Prostate gland (tissue), 2 donors: ENCODE results near the gene MBOAT1.

Experiments used
- POLR2AphosphoS5 ChIP-seq: sonication (generic); formaldehyde crosslinking; IDR thresholded peaks from one replicate; pipeline ENCODE4 v1.6.1; 2017; ENCODE audit warnings: antibody characterized with exemption
- TF ChIP-seq, protein P1 (sequence below), 4 experiments: fragments of 200-600 bp in 2 of 4; fragments of 450-650 bp in 2 of 4; sonication (generic) in 2 of 4; IDR thresholded peaks; 1 replicate in 3 of 4; 2 replicates in 1 of 4; pipeline ENCODE4 v1.5.1; 2016 to 2019; ENCODE audit warnings: antibody characterized with exemption in 4 of 4, mild to moderate bottlenecking in 2 of 4, moderate library complexity in 2 of 4

DNA sequence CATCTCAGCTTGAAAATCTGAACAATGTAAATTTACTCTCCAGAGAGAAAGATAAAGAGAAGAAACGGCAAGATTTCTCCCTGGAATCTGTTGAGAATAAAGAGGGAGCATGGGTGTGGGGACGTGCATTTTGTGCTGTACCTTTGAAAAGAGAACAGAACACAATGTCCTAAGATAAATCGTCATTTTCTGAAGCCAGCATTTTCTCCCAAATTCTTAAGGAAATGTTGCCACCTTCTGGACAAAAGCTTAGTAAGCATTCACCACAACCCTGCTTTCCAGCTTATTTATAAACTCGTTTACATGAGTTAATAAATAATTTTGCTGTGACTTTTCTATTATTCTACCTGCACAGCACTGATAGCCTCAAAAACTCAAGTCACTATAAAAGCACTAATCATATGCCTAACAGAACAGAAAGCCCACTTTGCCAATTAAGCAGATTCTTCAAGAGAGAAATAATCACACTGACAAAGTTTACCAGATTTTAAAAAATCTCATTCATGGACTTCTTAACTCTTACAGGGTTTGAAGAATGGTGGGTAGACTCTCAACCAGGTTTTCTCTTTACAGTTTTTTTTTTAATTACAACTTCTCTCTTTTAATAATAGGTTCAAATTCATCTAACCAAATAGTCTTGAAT lies 155.8 kb downstream of the MBOAT1 start:
- TF ChIP-seq, protein P1, sequence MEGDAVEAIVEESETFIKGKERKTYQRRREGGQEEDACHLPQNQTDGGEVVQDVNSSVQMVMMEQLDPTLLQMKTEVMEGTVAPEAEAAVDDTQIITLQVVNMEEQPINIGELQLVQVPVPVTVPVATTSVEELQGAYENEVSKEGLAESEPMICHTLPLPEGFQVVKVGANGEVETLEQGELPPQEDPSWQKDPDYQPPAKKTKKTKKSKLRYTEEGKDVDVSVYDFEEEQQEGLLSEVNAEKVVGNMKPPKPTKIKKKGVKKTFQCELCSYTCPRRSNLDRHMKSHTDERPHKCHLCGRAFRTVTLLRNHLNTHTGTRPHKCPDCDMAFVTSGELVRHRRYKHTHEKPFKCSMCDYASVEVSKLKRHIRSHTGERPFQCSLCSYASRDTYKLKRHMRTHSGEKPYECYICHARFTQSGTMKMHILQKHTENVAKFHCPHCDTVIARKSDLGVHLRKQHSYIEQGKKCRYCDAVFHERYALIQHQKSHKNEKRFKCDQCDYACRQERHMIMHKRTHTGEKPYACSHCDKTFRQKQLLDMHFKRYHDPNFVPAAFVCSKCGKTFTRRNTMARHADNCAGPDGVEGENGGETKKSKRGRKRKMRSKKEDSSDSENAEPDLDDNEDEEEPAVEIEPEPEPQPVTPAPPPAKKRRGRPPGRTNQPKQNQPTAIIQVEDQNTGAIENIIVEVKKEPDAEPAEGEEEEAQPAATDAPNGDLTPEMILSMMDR (IDR thresholded peaks at IDR 0.05) = peak; percentile 9 to 69 (median 56)
- no peak for TF ChIP-seq POLR2AphosphoS5
